ENCODE results near the gene TRIM16.

DNA sequence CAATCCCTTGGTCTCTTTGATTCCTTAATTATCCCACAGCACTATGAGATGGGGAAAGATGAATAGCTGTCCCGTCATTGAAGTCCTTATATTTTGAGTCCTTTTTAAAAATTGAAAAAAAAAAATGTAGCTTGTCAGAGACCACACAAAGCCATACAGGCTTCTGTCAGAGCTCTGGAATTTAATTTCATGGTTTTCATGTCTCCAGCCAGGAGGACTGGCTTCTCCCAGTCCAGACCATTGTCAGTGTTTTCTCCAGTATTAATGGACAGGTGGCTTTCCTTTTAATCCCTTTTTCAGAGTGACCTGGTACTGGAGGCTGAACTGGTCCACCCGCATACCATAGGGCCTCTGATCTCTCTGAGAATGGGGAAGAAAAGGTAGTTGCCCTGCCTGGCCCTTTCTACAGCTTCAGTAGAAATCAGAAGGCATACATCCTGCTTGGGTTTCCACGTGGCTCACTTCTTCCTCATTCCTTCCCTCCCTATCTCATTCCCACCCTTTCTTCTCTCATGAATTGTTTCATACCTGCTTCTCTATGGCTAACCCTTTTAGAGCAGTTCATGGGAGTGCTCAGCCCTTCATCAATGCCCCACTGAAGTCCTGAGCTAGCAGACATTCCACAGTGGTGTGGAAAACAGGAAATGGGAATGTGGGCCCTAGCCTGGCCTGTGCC lies 29.1 kb downstream of the TRIM16 start:
- TF ChIP-seq EZH2 (optimal IDR thresholded peaks at IDR 0.05; ENCODE audit: low read depth, low read length): no peak
- TF ChIP-seq, protein P1, sequence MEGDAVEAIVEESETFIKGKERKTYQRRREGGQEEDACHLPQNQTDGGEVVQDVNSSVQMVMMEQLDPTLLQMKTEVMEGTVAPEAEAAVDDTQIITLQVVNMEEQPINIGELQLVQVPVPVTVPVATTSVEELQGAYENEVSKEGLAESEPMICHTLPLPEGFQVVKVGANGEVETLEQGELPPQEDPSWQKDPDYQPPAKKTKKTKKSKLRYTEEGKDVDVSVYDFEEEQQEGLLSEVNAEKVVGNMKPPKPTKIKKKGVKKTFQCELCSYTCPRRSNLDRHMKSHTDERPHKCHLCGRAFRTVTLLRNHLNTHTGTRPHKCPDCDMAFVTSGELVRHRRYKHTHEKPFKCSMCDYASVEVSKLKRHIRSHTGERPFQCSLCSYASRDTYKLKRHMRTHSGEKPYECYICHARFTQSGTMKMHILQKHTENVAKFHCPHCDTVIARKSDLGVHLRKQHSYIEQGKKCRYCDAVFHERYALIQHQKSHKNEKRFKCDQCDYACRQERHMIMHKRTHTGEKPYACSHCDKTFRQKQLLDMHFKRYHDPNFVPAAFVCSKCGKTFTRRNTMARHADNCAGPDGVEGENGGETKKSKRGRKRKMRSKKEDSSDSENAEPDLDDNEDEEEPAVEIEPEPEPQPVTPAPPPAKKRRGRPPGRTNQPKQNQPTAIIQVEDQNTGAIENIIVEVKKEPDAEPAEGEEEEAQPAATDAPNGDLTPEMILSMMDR (IDR thresholded peaks at IDR 0.05; ENCODE audit: low read length): no peak
